Naive B cell (primary cell): ENCODE results near the gene ADAMTS17. TPM values are rescaled to one million over a fixed set of nuclear protein-coding genes. Genes with fewer than 3 reads are reported as not detected.
A peak's percentile ranks its signal among the peaks of the same experiment; 100 is the strongest.

Experiments used
- ATAC-seq, 2 donors: fragments of 150-1000 bp; cut with Tn5 transposase; 2 replicates each; pipeline ENCODE4 v1.10.0; 2021; ENCODE audit warnings: low read depth in 2 of 2, mild to moderate bottlenecking in 2 of 2, moderate library complexity in 2 of 2
- DNase-seq: peaks from one replicate; pipeline ENCODE4 v3.0.0; 2022
- H3K27ac Mint-ChIP-seq, 6 donors: one replicate each; pipeline ENCODE4 v1.8.0; 2020 to 2022; ENCODE audit warnings: mild to moderate bottlenecking in 6 of 6, mixed read lengths in 6 of 6, moderate library complexity in 5 of 6, inconsistent platforms in 2 of 6
- H3K27me3 Mint-ChIP-seq, 3 donors: one replicate each; pipeline ENCODE4 v1.8.0; 2021 to 2022; ENCODE audit warnings: mixed read lengths in 3 of 3, mild to moderate bottlenecking in 1 of 3
- H3K36me3 Mint-ChIP-seq, 2 donors: one replicate each; pipeline ENCODE4 v1.8.0; 2020 to 2022; ENCODE audit warnings: mixed read lengths in 2 of 2, inconsistent platforms in 1 of 2, mild to moderate bottlenecking in 1 of 2
- H3K4me1 Mint-ChIP-seq, 3 donors: one replicate each; pipeline ENCODE4 v1.8.0; 2020 to 2022; ENCODE audit warnings: mixed read lengths in 3 of 3, inconsistent platforms in 1 of 3, mild to moderate bottlenecking in 1 of 3, moderate library complexity in 1 of 3
- H3K4me3 Mint-ChIP-seq, 8 donors: one replicate each; pipeline ENCODE4 v1.8.0; 2020 to 2022; ENCODE audit warnings: mild to moderate bottlenecking in 8 of 8, mixed read lengths in 8 of 8, moderate library complexity in 8 of 8, inconsistent platforms in 2 of 8
- H3K9me3 Mint-ChIP-seq, 7 donors: one replicate each; pipeline ENCODE4 v1.8.0; 2020 to 2022; ENCODE audit warnings: mixed read lengths in 7 of 7, mild to moderate bottlenecking in 5 of 7, inconsistent platforms in 2 of 7, moderate library complexity in 1 of 7
- polyA plus RNA-seq, 6 donors: library from polyadenylated mRNA; unstranded; fragments of 300-500 nt; fragmentation: Illumina TruSeq; gene quantifications; one replicate each; pipeline ENCODE4 v1.2.3, GENCODE V29; 2021; ENCODE audit warnings: low read depth in 6 of 6

Gene ADAMTS17
- polyA plus RNA-seq, 6 donors from 2014 or later, result not detected

GRCh38 chr15:100297812-100298211 lies 44.0 kb downstream of the ADAMTS17 start:
- Mint-ChIP-seq H3K27me3 (no peaks in the 10 kb centered on the region), H3K27ac (no peak overlapping the region), H3K4me1 (no peaks in the 10 kb centered on the region), H3K36me3 (peaks cover 0 to 8% of the 10 kb centered on the region in 2 donors), H3K4me3 (no peak overlapping the region), H3K9me3 (peaks cover 19 to 45% (median 24%) of the 10 kb centered on the region in 7 donors)
- DNase-seq, result no peak
- ATAC-seq, result no peak

DNA sequence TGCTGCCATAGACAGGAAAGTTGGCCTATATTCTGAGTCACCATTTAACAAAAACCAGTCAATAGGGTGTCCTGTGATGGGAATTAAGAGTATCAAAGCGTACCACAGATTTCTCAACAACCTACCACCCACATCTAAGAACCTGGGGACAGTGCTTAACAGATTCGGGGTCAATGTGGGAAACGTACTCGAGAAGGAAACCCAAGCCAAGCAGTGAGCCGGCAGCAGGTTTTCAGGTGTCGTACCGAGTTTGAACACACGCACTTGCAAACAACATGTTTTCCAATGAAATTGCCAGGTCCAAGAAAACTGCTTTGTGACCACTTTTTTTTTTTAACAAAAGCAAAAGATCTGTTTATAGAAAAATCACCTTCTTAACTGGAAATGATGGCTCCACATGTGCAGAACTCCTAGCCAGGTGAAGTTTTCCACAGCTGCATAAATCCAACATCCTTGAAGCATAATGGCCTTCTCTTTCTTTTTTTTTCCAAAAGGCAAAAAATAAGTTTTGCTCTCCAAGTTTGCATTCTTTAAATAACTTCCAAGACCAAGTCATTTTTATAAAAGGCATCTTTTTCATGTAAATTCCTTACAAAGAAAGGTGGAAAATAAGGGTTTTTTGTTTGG lies 45.7 kb downstream of the ADAMTS17 start:
- Mint-ChIP-seq H3K4me3 (no peak overlapping the region), H3K27me3 (no peaks in the 10 kb centered on the region), H3K4me1 (no peaks in the 10 kb centered on the region), H3K9me3 (peaks cover 21 to 50% (median 22%) of the 10 kb centered on the region in 7 donors), H3K36me3 (peaks cover 0 to 8% of the 10 kb centered on the region in 2 donors), H3K27ac (no peak overlapping the region)
- DNase-seq (no peak), ATAC-seq (no peak)

DNA sequence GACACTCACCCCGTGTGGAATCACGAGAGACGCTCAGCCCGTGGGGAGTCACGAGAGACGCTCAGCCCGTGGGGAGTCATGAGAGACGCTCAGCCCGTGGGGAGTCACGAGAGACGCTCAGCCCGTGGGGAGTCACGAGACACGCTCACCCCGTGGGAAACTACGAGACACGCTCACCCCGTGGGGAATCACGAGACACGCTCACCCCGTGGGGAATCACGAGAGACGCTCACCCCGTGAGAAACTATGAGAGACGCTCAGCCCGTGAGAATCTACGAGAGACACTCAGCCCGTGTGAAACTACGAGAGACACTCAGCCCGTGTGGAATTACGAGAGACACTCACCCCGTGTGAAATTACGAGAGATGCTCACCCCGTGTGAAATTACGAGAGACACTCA lies 49.8 kb downstream of the ADAMTS17 start:
- ATAC-seq (no peak), DNase-seq (no peak)
- H3K27ac Mint-ChIP-seq, result peak overlapping the region in 2 of 6 donors; percentile 49 to 60
- no peaks in the 10 kb centered on the region for H3K36me3 Mint-ChIP-seq
- H3K4me3 Mint-ChIP-seq, result peak overlapping the region in 1 of 8 donors; percentile 11
- peaks cover 13 to 28% (median 17%) of the 10 kb centered on the region in 7 donors for H3K9me3 Mint-ChIP-seq
- no peaks in the 10 kb centered on the region for H3K4me1 Mint-ChIP-seq
- H3K27me3 Mint-ChIP-seq, result peaks cover 0 to 5% (median 0%) of the 10 kb centered on the region in 3 donors

GRCh38 chr15:100291106-100291505 lies 50.7 kb downstream of the ADAMTS17 start:
- DNase-seq, result no peak
- H3K4me1 Mint-ChIP-seq, result no peaks in the 10 kb centered on the region
- peaks cover 0 to 6% of the 10 kb centered on the region in 2 donors for H3K36me3 Mint-ChIP-seq
- no peak for ATAC-seq
- no peak overlapping the region for H3K27ac Mint-ChIP-seq
- H3K4me3 Mint-ChIP-seq, result no peak overlapping the region
- H3K9me3 Mint-ChIP-seq, result peaks cover 9 to 28% (median 17%) of the 10 kb centered on the region in 7 donors
- H3K27me3 Mint-ChIP-seq, result peaks cover 0 to 5% (median 0%) of the 10 kb centered on the region in 3 donors

- ATAC-seq (no peak), DNase-seq (no peak)
- peaks cover 0 to 7% of the 10 kb centered on the region in 2 donors for H3K36me3 Mint-ChIP-seq
- no peak overlapping the region for H3K4me3 Mint-ChIP-seq
- H3K9me3 Mint-ChIP-seq, result peaks cover under 1 to 11% (median 6%) of the 10 kb centered on the region in 7 donors
- H3K27ac Mint-ChIP-seq, result no peak overlapping the region
- peaks cover 0 to 15% (median 0%) of the 10 kb centered on the region in 3 donors for H3K27me3 Mint-ChIP-seq
- H3K4me1 Mint-ChIP-seq, result no peaks in the 10 kb centered on the region
Observed at GRCh38 chr15:100285641-100286295, 56.0 kb downstream of the ADAMTS17 start.

DNA sequence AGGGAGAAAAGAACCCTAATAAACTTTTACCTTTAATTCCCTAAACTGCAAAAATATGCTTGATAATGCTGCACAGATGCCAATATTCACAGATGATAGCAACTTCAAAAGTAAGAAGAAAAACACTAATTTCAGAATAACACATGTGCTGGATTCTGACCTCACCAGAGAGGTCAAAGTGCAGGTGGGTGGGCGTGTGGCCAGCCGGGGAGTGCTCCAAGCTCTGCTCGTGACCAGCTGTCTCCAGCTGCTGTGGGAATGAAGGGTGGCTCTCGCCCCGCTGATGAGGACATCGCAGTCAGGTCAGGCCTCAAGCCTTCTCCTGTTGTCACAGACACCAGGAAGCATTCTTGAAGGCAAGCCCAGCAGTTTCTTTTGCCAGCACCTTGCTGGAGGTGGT lies 57.1 kb downstream of the ADAMTS17 start:
- Mint-ChIP-seq H3K27me3 (peaks cover 0 to 15% (median 4%) of the 10 kb centered on the region in 3 donors), H3K36me3 (peaks cover 0 to 7% of the 10 kb centered on the region in 2 donors), H3K27ac (no peak overlapping the region), H3K4me1 (no peaks in the 10 kb centered on the region), H3K9me3 (peaks cover 0 to 12% (median 8%) of the 10 kb centered on the region in 7 donors), H3K4me3 (no peak overlapping the region)
- ATAC-seq, result no peak
- no peak for DNase-seq

- no peak for ATAC-seq
- Mint-ChIP-seq H3K27ac (no peak overlapping the region), H3K4me3 (no peak overlapping the region), H3K9me3 (peaks cover 0 to 13% (median 7%) of the 10 kb centered on the region in 7 donors), H3K4me1 (no peaks in the 10 kb centered on the region), H3K27me3 (peaks cover 0 to 15% (median 8%) of the 10 kb centered on the region in 3 donors), H3K36me3 (peaks cover 0 to 7% of the 10 kb centered on the region in 2 donors)
- no peak for DNase-seq
Observed at GRCh38 chr15:100284191-100284590, 57.6 kb downstream of the ADAMTS17 start.

- ATAC-seq (no peak), DNase-seq (no peak)
- Mint-ChIP-seq H3K4me3 (no peak overlapping the region), H3K27me3 (peaks cover 0 to 10% (median 8%) of the 10 kb centered on the region in 3 donors), H3K9me3 (peaks cover 0 to 13% (median 2%) of the 10 kb centered on the region in 7 donors), H3K27ac (peak overlapping the region in 1 of 6 donors; percentile 33), H3K36me3 (peaks cover 0 to 3% of the 10 kb centered on the region in 2 donors), H3K4me1 (no peaks in the 10 kb centered on the region)
Observed at GRCh38 chr15:100281096-100281917, 60.5 kb downstream of the ADAMTS17 start.

DNA sequence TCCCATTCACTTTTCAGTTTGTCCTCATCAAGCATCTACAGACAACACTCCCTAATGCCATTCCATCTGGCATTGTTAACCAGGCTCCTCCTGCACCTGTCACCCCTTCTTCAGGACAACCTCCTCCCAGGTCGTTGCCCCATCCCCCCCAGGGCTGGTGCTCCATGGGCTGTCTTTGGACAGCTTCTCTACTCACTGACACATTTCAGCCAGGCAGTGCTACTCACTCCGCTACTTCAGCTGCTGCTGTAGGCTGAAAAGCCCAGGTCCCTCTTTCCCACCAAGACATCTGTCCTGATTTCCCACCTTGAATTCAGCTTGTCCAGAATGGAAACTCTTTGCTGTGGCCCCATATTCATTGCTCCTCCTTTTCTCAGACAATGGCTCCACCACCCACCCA lies 61.9 kb downstream of the ADAMTS17 start:
- H3K4me3 Mint-ChIP-seq, result no peak overlapping the region
- DNase-seq, result no peak
- no peaks in the 10 kb centered on the region for H3K4me1 Mint-ChIP-seq
- H3K27ac Mint-ChIP-seq, result no peak overlapping the region
- H3K27me3 Mint-ChIP-seq, result peaks cover 5 to 15% (median 8%) of the 10 kb centered on the region in 3 donors
- H3K9me3 Mint-ChIP-seq, result peaks cover 4 to 14% (median 5%) of the 10 kb centered on the region in 7 donors
- no peak for ATAC-seq
- H3K36me3 Mint-ChIP-seq, result peaks cover 0 to 4% of the 10 kb centered on the region in 2 donors

DNA sequence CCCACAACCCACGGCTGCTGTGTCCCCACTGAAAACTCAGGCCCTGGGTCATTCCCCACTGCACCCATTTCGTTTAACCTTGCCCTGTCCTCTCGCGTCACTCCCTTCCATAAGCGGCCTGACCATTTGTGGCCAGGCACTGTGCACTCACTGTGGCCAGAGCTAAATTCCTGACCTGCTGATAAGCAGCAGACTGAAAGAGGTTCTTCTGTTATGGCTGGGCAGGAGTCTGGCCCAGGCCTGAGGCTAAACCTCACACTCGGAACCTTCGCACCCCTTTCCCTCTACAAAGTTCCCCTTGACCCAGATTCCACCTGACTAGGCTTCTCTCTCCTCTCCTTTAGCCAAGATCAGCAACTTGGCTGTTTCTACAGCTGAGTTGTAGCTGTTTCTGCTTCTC lies 62.3 kb downstream of the ADAMTS17 start:
- no peaks in the 10 kb centered on the region for H3K4me1 Mint-ChIP-seq
- peaks cover 0 to 7% of the 10 kb centered on the region in 2 donors for H3K36me3 Mint-ChIP-seq
- H3K27ac Mint-ChIP-seq, result no peak overlapping the region
- no peak for ATAC-seq
- peaks cover 4 to 14% (median 6%) of the 10 kb centered on the region in 7 donors for H3K9me3 Mint-ChIP-seq
- H3K4me3 Mint-ChIP-seq, result no peak overlapping the region
- H3K27me3 Mint-ChIP-seq, result peaks cover 7 to 15% (median 8%) of the 10 kb centered on the region in 3 donors
- DNase-seq, result no peak

DNA sequence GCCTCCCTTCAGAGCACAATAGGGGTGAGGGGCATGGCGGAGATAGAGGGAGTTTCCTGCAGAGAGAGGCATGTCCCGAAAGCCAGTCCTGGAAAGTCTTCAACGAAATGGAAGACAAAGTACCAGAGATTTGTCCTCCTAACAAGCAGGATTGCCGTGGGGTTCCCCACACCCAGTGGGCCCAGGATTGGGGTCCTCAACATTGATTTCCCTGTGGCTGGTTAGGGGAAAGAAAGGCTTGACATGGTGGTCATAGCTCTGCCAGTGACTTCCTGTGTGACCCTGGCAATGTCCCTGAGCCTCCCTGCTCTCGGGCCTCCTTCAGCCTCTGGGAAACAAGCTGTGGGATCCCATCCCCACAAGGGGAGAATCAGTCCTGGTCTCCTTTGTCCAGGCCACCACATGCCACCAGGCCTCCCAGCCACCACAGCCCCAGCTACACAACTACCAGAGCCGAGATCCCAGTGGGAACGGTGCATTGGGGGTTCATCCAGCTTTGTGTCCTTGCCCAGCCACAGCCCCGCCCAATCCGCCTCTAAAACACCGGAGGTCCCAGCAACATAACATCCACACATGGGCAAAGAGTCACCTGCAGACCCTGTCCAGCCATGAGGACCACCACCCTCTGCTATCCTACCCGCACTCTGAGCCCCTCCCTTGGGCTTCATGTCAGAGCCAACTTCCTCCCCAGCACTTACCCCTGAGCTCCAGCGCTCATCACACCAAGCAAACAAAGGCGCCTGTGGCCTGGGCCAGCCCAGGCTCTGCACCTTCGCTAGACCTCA lies 63.0 kb downstream of the ADAMTS17 start:
- Mint-ChIP-seq H3K27me3 (peaks cover 7 to 15% (median 8%) of the 10 kb centered on the region in 3 donors), H3K4me3 (no peak overlapping the region), H3K27ac (peak overlapping the region in 1 of 6 donors; percentile 44), H3K4me1 (no peaks in the 10 kb centered on the region), H3K9me3 (peaks cover 7 to 18% (median 12%) of the 10 kb centered on the region in 7 donors), H3K36me3 (peaks cover 0 to 7% of the 10 kb centered on the region in 2 donors)
- DNase-seq, result no peak
- ATAC-seq, result no peak

GRCh38 chr15:100277087-100277855 lies 64.5 kb downstream of the ADAMTS17 start:
- no peak overlapping the region for H3K4me3 Mint-ChIP-seq
- H3K36me3 Mint-ChIP-seq, result peaks cover 7 to 11% of the 10 kb centered on the region in 2 donors
- no peaks in the 10 kb centered on the region for H3K4me1 Mint-ChIP-seq
- H3K27me3 Mint-ChIP-seq, result peaks cover 7 to 10% (median 8%) of the 10 kb centered on the region in 3 donors
- no peak for DNase-seq
- peaks cover 18 to 33% (median 26%) of the 10 kb centered on the region in 7 donors for H3K9me3 Mint-ChIP-seq
- ATAC-seq, result no peak
- H3K27ac Mint-ChIP-seq, result no peak overlapping the region
